ENCODE measurements around the gene STX8.

DNA sequence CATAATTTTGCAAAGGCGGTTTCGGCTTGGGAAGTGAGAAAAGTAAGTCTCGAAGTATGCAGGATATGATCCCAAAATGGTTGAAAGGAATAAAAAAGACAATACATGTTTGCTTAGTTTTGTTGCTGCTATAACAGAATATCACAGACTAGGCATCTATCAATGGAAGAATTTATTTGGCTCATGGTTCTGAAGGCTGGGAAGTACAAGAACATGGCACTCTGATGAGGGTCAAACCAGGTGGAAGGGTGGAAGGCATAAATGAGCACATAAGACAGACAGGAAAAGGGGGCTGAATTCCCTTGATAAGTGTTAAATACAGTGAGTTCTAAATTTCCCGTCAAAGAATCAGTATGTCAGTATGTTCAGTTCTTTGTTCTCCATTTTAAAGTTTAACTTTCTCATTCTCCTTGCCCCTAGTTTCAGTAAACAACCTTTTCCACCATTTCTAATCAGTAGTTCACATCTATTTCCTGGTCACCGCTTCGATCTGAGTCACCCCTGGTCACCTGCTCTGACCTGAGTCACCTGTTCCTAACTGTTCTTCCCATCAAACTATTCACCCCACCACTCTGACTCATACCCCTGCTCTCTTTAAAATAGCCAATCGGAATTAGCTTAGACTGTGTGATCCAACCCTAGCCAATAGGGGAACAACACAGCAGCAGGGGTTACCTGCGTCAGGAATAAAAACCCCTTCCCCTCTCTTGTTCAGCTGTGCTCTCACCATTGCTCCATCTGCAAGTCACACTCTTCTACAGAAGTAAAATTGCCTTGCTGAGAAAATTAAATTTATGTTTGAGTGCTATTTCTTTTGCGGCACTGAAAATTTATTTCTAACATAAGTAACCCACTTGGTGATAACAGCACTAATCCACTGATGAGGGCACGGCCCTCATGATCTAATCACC, 240.8 kb downstream of the STX8 start:
- TF ChIP-seq ELF4 (IDR thresholded peaks at IDR 0.05) (no peak), SP1 (IDR thresholded peaks at IDR 0.05) (no peak), FOXM1 (IDR thresholded peaks at IDR 0.05; ENCODE audit: borderline replicate concordance) (no peak), ZNF384 (IDR thresholded peaks at IDR 0.05) (no peak), BHLHE40 (IDR thresholded peaks at IDR 0.05; ENCODE audit: borderline replicate concordance) (no peak), SUZ12 (IDR thresholded peaks at IDR 0.05) (no peak), TARDBP (IDR thresholded peaks at IDR 0.05) (no peak), FOXA1 (IDR thresholded peaks at IDR 0.05) (no peak), ARNT (IDR thresholded peaks at IDR 0.05) (no peak)
- TF ChIP-seq, protein P1, sequence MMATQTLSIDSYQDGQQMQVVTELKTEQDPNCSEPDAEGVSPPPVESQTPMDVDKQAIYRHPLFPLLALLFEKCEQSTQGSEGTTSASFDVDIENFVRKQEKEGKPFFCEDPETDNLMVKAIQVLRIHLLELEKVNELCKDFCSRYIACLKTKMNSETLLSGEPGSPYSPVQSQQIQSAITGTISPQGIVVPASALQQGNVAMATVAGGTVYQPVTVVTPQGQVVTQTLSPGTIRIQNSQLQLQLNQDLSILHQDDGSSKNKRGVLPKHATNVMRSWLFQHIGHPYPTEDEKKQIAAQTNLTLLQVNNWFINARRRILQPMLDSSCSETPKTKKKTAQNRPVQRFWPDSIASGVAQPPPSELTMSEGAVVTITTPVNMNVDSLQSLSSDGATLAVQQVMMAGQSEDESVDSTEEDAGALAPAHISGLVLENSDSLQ (IDR thresholded peaks at IDR 0.05): no peak
